HEK293T (cell line): ENCODE results near the gene MAFB.

ENCODE experiments used
- ARNT ChIP-seq: fragments of 450-650 bp; IDR thresholded peaks from 2 replicates; pipeline ENCODE4 v1.6.1; 2017; ENCODE audit warnings: mild to moderate bottlenecking
- BHLHE40 ChIP-seq: fragments of 450-650 bp; IDR thresholded peaks from 2 replicates; pipeline ENCODE4 v1.6.1; 2016; ENCODE audit warnings: mild to moderate bottlenecking, moderate library complexity, borderline replicate concordance
- CTBP1 ChIP-seq: fragments of 450-650 bp; IDR thresholded peaks from 2 replicates; pipeline ENCODE4 v1.6.1; 2016; ENCODE audit warnings: borderline replicate concordance
- ELF4 ChIP-seq: fragments of 450-650 bp; IDR thresholded peaks from 2 replicates; pipeline ENCODE4 v1.6.1; 2017; ENCODE audit warnings: antibody characterized with exemption
- FOXA1 ChIP-seq: fragments of 450-650 bp; IDR thresholded peaks from 2 replicates; pipeline ENCODE4 v1.6.1; 2016; ENCODE audit warnings: mild to moderate bottlenecking
- FOXK2 ChIP-seq: fragments of 450-650 bp; IDR thresholded peaks from 2 replicates; pipeline ENCODE4 v1.6.1; 2016; ENCODE audit warnings: mild to moderate bottlenecking
- FOXM1 ChIP-seq: fragments of 450-650 bp; IDR thresholded peaks from 2 replicates; pipeline ENCODE4 v1.6.1; 2017; ENCODE audit warnings: mild to moderate bottlenecking, borderline replicate concordance
- HDGF ChIP-seq: fragments of 450-650 bp; IDR thresholded peaks from 2 replicates; pipeline ENCODE4 v1.6.1; 2017; ENCODE audit warnings: antibody characterized with exemption, borderline replicate concordance
- L3MBTL2 ChIP-seq: fragments of 450-650 bp; conservative IDR thresholded peaks from 2 replicates; pipeline ENCODE4 v1.6.1; 2016; ENCODE audit warnings: mild to moderate bottlenecking
- LEF1 ChIP-seq: fragments of 450-650 bp; IDR thresholded peaks from 2 replicates; pipeline ENCODE4 v1.6.1; 2017; ENCODE audit warnings: mild to moderate bottlenecking, borderline replicate concordance
- NFRKB ChIP-seq: fragments of 450-650 bp; IDR thresholded peaks from 2 replicates; pipeline ENCODE4 v1.6.1; 2016; ENCODE audit warnings: mild to moderate bottlenecking, moderate library complexity
- SP1 ChIP-seq: fragments of 450-650 bp; IDR thresholded peaks from 2 replicates; pipeline ENCODE4 v1.6.1; 2017
- SUZ12 ChIP-seq: fragments of 450-650 bp; IDR thresholded peaks from 2 replicates; pipeline ENCODE4 v1.6.1; 2016; ENCODE audit warnings: mild to moderate bottlenecking
- ZNF384 ChIP-seq: fragments of 450-650 bp; IDR thresholded peaks from 2 replicates; pipeline ENCODE4 v1.6.1; 2016

DNA sequence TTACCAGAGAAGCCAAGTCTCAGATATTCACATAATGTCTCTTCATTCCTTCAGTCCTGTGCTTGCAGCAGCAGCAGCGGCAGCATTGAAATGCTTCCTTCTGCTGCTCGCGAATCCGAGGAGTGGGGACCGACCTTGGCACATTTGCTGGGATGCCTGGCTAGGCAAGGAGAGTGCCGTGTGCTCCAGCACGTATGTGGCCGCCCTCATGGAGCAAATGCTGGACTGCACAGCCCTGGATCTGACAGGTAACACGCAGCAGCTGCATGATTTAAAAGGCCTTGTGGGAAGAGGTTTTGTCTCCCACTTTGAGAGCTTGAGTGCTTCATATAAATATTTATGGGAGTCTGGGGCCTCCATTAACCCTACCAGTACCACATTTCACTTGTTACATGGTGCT, 9.9 kb downstream of the MAFB start:
- TF ChIP-seq BHLHE40 (no peak), SP1 (no peak), ZNF384 (no peak), FOXM1 (no peak), FOXA1 (no peak), FOXK2 (no peak), ELF4 (no peak), ARNT (no peak), HDGF (no peak), SUZ12 (no peak), CTBP1 (no peak), NFRKB (no peak), LEF1 (no peak), L3MBTL2 (no peak)
